ENCODE measurements around the gene SLC49A4. TPM values are rescaled to one million over a fixed set of nuclear protein-coding genes. Genes with fewer than 3 reads are reported as not detected.

Gene SLC49A4
- total RNA-seq, 1 experiment from 2014 or later = 16.1 TPM

- H3K4me1 Mint-ChIP-seq (ENCODE audit: low read depth, unreplicated experiment) = no peaks in the 10 kb centered on the region
- H3K27ac Mint-ChIP-seq (ENCODE audit: unreplicated experiment) = no peak overlapping the region
- TF ChIP-seq CTCF (IDR thresholded peaks at IDR 0.05; ENCODE audit: unreplicated experiment) = no peak
- peaks cover 26% of the 10 kb centered on the region for H3K27me3 Mint-ChIP-seq (ENCODE audit: unreplicated experiment)
- no peaks in the 10 kb centered on the region for H3K9me3 Mint-ChIP-seq (ENCODE audit: low read depth, unreplicated experiment)
- no peak for DNase-seq
- no peak overlapping the region for H3K4me3 Mint-ChIP-seq (ENCODE audit: low read depth, unreplicated experiment)
- no TSS peak for BruUV-seq (replicated peaks)
- H3K36me3 Mint-ChIP-seq (ENCODE audit: insufficient read depth, unreplicated experiment) = no peaks in the 10 kb centered on the region
- intact Hi-C loops (cut with micrococcal nuclease; ENCODE audit: unreplicated experiment) = no loop called here
- CTCF ChIA-PET = no interaction called here
Observed at GRCh38 chr3:122913539-122914100, 118.8 kb downstream of the SLC49A4 start.

- H3K9me3 Mint-ChIP-seq (ENCODE audit: low read depth, unreplicated experiment) = no peaks in the 10 kb centered on the region
Observed at GRCh38 chr3:122915300-122916055, 120.6 kb downstream of the SLC49A4 start.

GRCh38 chr3:122916084-122916483, 121.2 kb downstream of the SLC49A4 start:
- intact Hi-C loops (cut with micrococcal nuclease; ENCODE audit: unreplicated experiment) = no loop called here

More at GRCh38 chr3:122915300-122916055, 120.6 kb downstream of the SLC49A4 start:
- Mint-ChIP-seq H3K4me3 (ENCODE audit: low read depth, unreplicated experiment) (no peak overlapping the region), H3K4me1 (ENCODE audit: low read depth, unreplicated experiment) (no peaks in the 10 kb centered on the region), H3K27ac (ENCODE audit: unreplicated experiment) (no peak overlapping the region), H3K27me3 (ENCODE audit: unreplicated experiment) (peaks cover 45% of the 10 kb centered on the region), H3K36me3 (ENCODE audit: insufficient read depth, unreplicated experiment) (no peaks in the 10 kb centered on the region)
- TF ChIP-seq CTCF (IDR thresholded peaks at IDR 0.05; ENCODE audit: unreplicated experiment) = no peak
- intact Hi-C loops (cut with micrococcal nuclease; ENCODE audit: unreplicated experiment) = no loop called here
- CTCF ChIA-PET = no interaction called here
- no TSS peak for BruUV-seq (replicated peaks)
- no peak for DNase-seq

GRCh38 chr3:122916580-122916979, 121.7 kb downstream of the SLC49A4 start:
- H3K4me1 Mint-ChIP-seq (ENCODE audit: low read depth, unreplicated experiment) = no peaks in the 10 kb centered on the region
- TF ChIP-seq CTCF (IDR thresholded peaks at IDR 0.05; ENCODE audit: unreplicated experiment) = no peak
- no peak overlapping the region for H3K4me3 Mint-ChIP-seq (ENCODE audit: low read depth, unreplicated experiment)
- CTCF ChIA-PET = no interaction called here
- intact Hi-C loops (cut with micrococcal nuclease; ENCODE audit: unreplicated experiment) = no loop called here
- no peak for DNase-seq
- H3K27me3 Mint-ChIP-seq (ENCODE audit: unreplicated experiment) = peaks cover 51% of the 10 kb centered on the region
- no peaks in the 10 kb centered on the region for H3K36me3 Mint-ChIP-seq (ENCODE audit: insufficient read depth, unreplicated experiment)
- H3K27ac Mint-ChIP-seq (ENCODE audit: unreplicated experiment) = no peak overlapping the region
- no peaks in the 10 kb centered on the region for H3K9me3 Mint-ChIP-seq (ENCODE audit: low read depth, unreplicated experiment)
- BruUV-seq (replicated peaks) = no TSS peak

More at GRCh38 chr3:122916084-122916483, 121.2 kb downstream of the SLC49A4 start:
- CTCF ChIA-PET = no interaction called here
- Mint-ChIP-seq H3K27me3 (ENCODE audit: unreplicated experiment) (peaks cover 51% of the 10 kb centered on the region), H3K4me3 (ENCODE audit: low read depth, unreplicated experiment) (no peak overlapping the region), H3K36me3 (ENCODE audit: insufficient read depth, unreplicated experiment) (no peaks in the 10 kb centered on the region), H3K9me3 (ENCODE audit: low read depth, unreplicated experiment) (no peaks in the 10 kb centered on the region), H3K4me1 (ENCODE audit: low read depth, unreplicated experiment) (no peaks in the 10 kb centered on the region), H3K27ac (ENCODE audit: unreplicated experiment) (no peak overlapping the region)
- no TSS peak for BruUV-seq (replicated peaks)
- no peak for TF ChIP-seq CTCF (IDR thresholded peaks at IDR 0.05; ENCODE audit: unreplicated experiment)
- no peak for DNase-seq

Data from Calu3 (cell line).